ENCODE results near the gene PDZRN3.

DNA sequence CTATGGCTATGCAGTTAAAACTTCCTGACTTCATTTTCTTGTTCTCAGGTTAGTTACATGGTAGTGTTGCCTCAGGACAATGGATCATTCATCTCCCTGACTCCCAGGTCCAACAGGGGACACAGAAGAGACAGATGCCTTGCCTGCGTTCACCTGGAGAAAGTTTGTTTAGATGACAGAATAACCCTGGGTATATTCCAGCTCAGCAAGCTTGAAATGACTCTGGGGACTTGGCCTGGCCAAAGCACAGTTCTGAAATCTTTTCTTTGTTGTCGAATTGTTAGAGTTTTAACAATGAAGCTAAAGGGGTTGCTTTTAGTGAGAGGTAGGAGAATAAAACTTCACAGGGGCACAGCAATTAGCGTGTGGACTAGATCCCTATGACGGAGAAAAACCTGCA lies 206.1 kb downstream of the PDZRN3 start:
- TF ChIP-seq, protein P1, sequence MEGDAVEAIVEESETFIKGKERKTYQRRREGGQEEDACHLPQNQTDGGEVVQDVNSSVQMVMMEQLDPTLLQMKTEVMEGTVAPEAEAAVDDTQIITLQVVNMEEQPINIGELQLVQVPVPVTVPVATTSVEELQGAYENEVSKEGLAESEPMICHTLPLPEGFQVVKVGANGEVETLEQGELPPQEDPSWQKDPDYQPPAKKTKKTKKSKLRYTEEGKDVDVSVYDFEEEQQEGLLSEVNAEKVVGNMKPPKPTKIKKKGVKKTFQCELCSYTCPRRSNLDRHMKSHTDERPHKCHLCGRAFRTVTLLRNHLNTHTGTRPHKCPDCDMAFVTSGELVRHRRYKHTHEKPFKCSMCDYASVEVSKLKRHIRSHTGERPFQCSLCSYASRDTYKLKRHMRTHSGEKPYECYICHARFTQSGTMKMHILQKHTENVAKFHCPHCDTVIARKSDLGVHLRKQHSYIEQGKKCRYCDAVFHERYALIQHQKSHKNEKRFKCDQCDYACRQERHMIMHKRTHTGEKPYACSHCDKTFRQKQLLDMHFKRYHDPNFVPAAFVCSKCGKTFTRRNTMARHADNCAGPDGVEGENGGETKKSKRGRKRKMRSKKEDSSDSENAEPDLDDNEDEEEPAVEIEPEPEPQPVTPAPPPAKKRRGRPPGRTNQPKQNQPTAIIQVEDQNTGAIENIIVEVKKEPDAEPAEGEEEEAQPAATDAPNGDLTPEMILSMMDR (IDR thresholded peaks at IDR 0.05), result no peak
- TF ChIP-seq POLR2A (IDR thresholded peaks at IDR 0.05) (no peak), POLR2AphosphoS5 (IDR thresholded peaks at IDR 0.05) (no peak)
